GM18519 (cell line): ENCODE measurements around the gene ENTPD2.
A peak's percentile ranks its signal among the peaks of the same experiment; 100 is the strongest.

Experiments used
- ATAC-seq: cut with Tn5 transposase; IDR thresholded peaks from one replicate; pipeline ENCODE4 v1.9.1; 2021; ENCODE audit warnings: mild to moderate bottlenecking, moderate library complexity; ENCODE audit not compliant: unreplicated experiment, low FRiP score

Gene ENTPD2

DNA sequence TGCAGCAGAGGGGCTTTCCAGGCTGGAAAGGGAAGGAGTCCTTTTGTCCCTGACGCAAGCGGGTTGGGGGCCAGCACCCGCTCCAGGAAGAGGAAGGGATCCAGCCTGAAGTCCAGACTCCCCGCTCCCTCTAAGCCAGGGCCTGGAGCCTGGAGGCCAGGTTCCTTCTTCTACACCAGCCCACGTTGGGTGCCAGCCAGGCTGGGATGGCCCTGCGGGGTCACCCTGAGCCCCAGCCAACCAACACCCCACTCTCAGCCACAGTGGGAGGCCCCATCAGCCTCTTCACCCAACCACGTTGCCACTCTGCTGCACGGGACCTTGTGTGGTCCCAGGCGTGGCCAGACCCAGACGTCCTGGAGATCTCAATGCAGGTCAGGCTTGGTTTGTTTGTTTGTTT lies 21.0 kb downstream of the ENTPD2 start:
- no peak for ATAC-seq

DNA sequence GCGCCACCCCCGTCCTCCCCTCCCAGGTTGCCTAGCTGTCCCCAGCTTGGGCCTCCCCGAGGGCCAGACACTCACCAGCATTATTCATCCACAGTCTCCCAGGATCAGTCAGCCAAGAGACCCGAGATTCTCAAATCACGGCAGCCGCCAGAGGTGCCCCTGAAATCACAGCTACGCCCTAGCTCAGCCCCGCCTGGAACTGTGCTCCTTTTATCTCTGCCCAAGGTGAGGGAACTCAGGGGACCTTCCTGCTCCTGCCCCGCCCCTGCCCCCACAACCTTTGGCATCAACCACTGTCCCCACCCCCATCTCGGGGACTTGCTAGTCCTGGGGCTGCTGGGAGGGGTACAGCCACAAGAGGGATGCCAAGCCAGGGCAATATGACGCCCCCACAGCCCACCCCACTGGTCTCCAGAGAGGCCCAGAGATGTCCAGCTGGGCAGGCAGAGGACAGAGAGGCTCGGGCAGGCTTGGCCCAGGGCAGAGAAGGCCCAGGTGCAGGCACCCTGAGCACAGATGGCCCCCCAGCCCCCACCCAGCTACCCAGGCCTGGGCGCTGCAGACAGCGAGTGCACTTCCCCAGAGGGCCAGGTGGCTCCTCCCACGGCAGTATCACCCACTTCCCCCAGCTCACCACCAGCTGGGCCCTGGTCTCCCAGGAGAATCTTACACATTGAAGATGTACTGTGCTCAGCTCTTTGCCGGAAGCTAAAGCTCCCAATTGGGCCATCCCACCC lies 21.8 kb downstream of the ENTPD2 start, which contains the start of gene FUT7:
Gene FUT7 (minus strand): TSS at position 185 of the 737 bp plus-strand sequence. CDS start 97 bp downstream, at position 88.
- no peak for ATAC-seq

DNA sequence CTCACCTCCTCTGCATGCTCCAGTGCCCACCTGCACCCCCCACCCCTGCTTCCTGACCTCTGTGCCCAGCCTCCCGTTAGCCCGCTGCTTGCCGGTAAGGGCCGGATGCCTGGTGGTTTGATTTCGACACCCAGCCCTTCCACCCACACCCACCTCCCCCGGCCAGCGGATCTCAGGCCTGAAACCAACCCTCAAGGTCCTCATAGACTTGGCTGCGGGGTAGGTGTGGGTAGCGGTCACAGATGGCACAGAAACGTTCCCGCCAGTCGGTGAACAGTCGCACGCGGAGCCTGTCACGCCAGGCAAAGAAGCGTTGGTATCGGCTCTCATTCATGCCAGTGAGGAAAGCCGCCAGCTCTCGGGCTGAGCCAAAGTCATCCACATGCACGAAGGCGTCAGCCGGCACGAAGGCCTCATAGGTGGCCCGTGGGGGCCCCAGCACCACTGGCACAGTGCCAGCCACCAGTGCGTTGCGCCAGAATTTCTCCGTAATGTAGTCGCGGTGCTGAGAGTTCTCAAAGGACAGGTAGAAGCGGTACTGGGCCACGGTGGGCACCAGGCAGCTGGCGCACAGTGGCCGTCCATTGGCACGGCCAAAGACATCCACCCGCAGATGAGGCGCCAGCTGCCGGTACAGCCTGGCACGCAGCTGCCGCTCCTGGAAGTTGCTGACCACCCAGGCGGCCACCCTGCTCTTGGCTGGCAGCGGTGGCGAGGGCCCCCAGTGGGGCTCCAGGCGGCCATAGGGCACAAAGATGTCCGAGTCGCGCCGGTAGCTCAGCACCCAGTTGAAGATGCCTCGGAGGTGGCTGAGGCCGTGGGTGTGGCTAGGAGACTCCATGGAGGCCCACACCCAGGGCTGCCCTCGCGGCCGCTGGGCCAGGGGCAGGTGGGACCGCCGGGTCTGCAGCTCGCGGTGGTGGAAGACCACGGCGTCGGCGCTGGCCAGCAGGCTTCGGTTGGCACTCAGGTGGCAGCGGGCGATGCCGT lies 23.0 kb downstream of the ENTPD2 start:
- no peak for ATAC-seq

DNA sequence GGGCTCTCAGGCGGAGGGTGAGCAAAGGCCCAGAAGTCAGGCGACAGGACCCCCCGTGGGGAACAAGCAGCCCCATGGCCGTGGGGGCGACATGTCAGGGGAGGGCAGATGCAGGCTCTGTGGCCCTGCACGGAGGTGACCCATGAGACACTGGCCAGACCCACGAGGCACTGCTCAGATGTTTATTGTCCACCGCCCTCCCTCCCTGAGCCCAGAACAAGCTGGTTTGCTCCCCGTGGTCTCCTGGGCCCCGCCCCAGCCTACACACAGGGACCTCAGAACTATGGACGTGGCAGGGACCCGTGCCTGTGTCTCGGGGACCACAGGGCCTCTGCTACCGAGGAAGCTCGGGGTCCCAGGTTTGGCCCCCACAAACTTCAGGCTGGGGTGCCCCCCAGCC lies 23.9 kb downstream of the ENTPD2 start:
- ATAC-seq, result no peak

DNA sequence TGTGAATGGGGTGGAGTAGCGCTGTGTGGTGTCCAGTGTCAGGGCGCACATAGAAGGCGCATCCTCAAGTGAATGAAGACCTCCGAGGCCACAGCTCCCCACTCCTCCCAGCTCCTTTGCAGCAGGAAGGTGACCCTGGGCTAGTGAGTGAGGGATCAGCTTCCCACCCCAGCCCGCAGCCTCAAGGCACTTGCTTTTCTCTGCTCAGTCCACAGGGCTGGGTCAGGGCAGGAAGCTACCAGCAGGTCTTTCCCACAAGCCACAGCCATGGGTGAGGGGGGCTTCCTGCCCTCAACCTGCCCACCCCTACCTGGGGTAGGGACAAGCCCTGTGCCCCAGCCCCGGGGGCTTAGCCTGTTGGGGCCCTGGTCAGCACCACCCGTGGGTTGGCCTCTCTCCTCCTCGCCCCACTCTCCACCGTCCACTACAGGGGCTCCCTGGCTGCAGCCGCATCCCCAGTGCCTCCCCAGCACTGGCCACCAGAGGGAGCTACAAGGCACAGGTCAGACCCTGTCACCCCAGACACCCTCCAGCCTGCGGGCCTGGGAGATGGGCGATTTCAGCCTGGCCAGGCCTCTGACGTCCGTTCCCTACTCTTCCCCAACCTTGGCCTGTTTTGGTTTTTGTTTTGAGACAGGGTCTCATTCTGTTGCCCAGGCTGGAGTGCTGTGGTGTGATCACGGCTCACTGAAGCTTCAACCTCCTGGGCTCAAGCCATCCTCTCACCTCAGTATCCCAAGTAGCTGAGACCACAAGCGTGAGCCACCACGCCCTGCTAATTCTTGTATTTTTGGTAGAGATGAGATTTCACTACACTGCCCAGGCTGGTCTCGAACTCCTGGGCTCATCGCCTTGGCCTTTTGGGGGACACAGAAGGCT lies 24.6 kb downstream of the ENTPD2 start:
- no peak for ATAC-seq

DNA sequence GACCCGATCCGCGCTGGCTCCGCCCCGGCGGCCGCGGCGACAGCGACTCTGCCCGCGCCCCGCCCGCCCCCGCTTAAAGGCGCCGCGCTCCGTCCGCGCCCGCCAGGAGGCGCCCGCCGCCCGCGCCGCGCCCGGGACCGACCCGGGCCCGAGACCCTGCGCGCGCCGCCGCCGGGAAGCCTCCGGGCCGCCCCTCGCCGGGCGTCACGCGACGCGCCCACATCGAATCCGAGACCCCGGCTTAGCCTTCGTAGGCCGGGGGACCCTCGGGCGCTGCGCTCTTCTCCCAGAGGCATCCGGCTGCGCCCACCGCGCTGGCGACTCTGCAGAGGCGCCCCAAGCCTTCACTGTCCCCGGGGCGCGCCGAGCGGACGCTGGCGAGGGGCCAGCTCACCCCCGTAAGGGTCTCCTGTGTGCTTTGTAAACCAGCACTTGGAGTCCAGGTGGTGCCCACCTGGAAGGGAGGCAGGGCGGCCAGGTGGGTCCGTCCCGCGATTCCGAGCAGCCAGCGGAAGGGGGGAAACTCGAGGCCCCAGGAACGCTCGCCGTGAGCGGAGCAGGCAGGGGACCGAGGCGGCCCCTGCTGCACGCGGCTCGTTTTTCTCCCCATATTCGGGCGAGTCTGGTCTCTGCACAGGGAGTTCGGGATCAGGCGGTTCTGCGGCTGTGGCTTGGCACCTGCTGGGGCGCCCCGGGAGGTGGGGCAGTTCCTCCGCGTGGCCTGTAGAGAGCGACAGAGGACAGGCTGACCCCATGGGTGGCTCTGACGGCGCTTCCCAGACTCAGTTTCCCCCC lies 25.4 kb downstream of the ENTPD2 start:
- peak; percentile 41 for ATAC-seq

DNA sequence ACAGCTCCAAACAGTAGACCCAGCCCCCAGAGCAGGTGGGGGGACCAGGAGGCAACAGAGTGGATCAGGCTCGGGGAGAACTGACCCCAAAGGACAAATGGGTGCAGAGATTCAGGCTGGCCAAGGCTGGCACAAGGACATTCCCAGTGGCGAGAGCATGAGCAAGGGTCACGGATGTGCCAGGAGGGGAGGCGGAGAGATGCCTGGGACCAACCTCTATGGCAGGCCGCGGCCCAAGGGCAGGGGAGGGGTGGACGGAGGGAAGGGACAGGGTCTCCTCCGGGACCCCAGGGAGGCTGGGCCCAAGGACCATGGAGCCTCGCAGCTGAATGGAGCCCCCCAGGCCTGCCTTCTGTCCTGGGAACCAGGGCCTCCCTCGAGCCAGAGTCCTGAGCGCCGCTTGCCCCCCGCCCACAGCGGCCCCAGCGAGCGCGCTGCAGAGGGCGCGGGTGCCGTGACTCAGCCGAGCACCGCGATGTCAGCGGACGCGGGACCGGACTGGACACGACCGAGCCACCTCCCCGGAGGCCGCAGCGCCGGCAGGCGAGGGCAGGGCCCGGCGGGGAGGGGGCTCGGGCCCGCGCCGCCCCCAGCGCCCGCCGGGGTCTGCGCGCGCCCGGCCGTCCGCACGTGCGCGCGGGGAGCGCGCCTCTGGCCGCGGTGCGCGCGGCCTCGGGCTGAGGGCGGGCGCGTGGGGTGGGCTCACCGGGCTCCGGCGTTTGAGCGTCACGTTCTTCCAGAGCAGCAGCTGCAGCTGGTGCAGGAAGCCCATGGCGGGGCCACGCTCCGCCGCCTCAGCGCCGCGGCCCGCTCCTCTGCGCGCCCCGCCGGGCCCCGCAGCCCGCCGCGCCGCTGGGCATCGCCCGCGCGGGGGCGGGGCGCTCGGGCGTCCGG lies 26.2 kb downstream of the ENTPD2 start, which contains the start of gene ABCA2:
Gene ABCA2 (minus strand): TSS at position 869 of the 894 bp plus-strand sequence. CDS start 97 bp downstream, at position 772.
- ATAC-seq, result no peak

DNA sequence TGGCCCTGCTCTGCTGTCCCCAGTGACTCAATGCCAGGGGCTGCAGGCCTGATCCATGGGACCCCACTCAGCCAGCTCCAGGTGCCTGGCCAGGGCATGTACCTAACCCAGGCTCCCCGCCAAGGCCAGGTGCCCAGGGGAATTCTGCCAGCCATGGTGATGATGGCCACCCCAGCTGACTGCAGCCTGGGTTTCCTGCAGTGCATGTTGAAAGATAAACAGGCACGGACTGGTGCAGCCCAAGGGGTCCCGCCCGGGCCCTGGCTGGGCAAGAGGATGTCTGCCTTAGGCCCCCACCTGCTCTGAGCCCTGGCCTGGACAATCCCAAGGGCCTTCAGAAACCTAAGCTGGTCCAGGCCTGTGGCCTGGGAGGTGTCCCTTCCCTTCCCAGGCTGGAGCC lies 27.0 kb downstream of the ENTPD2 start:
- no peak for ATAC-seq

DNA sequence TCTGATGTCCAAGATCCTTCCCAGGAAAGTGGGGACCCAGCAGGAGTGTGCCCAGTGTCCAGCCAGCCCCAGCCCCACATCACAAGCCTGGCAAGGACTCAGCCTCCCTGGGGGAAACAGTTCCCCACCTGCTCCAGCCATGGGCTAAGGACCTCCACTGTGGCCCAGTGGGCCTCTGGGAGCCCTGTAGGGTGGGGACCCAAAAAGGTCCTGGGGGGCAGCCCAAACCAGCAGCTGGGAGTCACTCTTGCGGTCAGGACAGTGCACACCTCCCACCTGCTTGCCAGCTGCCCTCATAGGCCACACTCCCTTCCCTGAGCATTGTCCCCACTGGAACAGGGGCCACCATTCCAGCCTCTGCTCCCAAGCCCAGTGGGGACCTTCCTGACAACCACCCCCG lies 27.5 kb downstream of the ENTPD2 start:
- no peak for ATAC-seq

DNA sequence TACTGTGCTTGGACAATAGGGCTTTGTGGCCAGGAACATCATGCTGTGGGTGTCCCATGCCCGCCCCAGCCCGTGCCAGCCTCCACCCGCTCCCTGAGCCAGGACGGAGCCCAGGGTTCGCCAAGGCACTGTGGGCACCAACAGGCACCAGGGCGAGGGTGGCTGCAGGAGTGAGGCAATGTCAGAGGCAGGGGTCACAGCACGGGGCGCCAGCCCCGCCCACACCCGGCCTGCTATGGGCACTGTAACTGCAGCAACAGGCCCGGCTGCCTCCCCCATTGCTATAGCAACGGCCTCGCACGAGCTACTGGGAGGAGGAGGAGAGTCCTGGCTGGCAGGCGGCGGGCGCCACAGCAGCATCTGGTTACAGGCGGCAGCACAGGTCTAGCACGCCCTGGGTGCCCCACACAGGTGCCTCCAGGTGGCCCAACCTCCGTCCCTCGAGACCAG lies 28.3 kb downstream of the ENTPD2 start:
- ATAC-seq, result no peak

DNA sequence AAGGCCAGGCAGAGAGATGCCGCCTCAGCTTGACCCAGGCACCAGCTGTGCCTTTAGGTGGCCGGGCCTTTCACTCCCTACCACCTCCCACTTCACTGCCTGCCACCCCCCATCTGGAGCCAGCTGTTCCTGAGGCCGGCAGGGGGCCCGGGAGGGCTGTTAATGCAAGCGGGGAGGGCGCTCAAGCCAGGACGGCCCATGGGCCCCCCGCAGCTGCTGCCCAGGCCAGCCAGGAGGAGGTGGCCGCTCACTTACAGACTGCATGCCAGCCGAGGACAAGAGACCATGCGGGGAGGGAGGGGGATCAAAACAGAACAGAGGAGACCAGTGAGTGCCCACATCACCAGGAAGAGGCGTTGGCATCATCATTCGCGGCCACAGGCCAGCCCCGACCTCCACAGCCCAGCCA lies 30.3 kb downstream of the ENTPD2 start:
- no peak for ATAC-seq

DNA sequence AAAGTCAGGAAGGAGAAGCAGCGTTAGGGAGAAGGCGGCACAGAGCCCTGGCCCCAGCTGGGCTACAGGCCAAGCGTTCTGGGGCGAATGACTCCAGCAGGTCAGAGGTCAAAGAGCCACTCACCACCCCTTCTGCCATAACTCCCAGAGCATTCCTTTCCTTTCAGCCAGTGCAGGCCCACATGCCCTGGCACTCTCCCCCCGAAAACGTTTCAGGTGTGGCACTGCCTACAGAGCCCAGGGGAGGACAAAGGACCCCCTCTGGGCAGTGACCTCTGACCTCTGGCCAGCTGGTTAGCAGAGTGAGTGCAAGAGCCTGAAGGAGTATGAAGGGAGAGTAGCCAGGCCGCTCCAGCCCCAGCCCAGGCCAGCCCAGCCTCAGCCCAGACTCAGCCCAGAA lies 30.7 kb downstream of the ENTPD2 start:
- no peak for ATAC-seq

DNA sequence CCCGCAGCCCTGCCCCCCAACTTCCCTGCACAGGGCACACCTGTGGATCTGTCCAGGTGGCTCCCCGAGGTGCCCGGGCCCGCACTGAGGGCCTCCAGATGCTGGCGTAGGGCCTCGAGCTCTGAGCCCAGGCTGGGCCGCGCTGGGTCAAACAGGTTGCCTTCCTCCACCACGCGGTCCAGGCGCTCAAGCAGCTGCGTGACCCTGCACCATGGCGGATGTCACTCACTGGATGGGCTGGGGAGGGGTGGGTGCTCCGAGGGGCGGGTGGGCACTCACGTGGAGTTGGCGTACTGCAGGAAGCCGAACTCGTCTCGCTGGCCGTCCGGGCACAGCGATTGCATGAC lies 31.2 kb downstream of the ENTPD2 start:
- ATAC-seq, result no peak

DNA sequence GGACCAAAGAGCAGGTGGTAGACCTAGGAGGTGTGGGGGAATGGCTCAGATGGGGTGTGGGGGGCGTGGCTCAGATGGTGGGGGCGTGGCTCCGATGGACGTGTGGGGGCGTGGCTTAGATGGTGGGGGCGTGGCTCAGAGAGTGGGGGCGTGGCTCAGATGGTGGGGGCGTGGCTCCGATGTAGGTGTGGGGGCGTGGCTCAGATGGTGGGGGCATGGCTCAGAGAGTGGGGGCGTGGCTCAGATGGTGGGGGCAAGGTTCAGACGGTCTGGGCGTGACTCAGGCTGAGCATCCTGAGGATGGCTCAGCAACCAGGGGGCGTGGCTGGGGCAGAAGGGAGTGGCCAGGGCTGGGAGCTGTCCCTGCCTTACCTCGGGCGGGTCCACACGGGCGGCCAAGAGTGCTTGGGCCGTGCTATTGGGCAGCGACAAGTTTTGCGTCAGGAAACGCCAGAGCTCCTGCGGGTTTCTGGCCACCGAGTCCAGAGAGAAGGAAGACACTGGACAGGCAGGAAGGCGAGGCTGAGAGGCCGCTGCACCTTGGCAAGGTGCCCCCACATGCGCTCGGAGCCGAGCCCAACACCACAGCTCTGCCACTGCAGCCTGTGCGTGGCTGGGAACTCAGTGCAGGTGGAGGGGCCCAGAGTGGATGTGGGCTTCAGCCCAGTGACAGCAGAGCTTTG lies 31.7 kb downstream of the ENTPD2 start:
- no peak for ATAC-seq

DNA sequence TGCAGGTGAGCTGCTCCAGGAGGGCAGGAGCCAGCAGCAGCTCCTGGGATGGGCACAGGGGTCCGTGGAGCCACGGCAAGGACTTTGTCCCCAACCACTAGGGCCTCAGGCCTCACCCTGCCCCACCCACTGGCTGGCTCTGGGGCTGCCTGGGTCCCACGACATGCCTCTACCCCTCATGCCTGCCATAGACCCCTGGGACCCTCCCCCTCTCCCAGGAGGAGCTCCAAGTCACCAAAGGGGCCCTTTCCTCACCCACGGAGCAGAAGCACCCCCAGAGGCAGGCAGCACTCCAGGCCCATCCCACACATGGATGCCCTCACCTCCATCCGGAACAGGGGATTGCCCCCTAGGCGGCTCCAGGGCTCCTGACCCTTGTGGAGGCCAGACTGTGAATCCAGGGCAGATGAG lies 32.3 kb downstream of the ENTPD2 start:
- no peak for ATAC-seq

DNA sequence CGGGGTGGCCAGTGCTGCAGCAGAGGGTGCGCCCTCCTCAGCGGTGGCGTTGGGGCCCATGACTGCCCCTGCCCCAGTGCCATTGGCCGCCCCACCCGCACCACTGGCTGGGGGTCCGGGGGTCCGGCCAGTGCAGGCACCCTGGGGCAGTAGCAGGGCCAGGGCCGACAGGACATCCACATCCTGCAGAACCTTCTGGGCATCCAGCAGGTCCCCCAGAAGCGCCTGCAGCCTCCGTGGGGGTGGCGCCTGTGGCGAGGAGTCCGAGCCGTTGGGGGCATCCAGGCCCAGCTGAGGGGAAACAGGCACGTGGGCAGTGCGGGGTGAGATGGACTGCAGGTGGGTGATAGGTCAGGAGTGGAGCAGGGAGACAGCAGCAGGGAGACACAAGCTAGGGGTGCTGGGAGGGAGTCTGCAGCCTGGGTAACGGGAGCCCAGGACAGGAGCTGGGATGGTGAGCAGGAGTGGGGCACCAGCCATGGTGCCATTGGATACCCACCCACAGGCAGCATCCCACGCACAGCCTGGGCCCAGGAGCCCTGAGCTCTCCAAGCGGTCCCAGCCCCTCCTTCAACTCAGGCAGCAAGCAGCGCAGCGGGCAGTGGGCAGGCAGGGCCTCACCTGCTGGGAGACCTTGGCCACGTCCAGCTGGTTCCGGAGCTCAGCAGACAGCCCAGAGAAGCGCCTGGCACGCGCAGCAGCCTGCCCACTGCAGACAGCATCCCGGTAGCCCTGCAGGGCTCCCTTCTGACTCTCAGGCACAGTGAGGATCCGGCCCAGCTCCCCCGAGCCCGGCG lies 32.9 kb downstream of the ENTPD2 start:
- ATAC-seq, result no peak
